GM12891 (cell line): ENCODE results near the gene PDPN.

ENCODE experiments used
- PAX5 ChIP-seq: IDR thresholded peaks from 2 replicates; pipeline ENCODE4 v1.6.1; 2011; ENCODE audit warnings: low read length, moderate library complexity, mild to moderate bottlenecking; ENCODE audit not compliant: insufficient read depth, severe bottlenecking
- POLR2A ChIP-seq: IDR thresholded peaks from 2 replicates; pipeline ENCODE4 v1.6.1; 2011; ENCODE audit warnings: low read depth, low read length, control low read depth
- POLR2AphosphoS5 ChIP-seq: IDR thresholded peaks from 2 replicates; pipeline ENCODE4 v1.6.1; 2011; ENCODE audit warnings: low read depth, low read length, control low read depth
- POU2F2 ChIP-seq: IDR thresholded peaks from 2 replicates; pipeline ENCODE4 v1.6.1; 2011; ENCODE audit warnings: low read depth, mild to moderate bottlenecking, control low read depth, low read length, moderate library complexity
- SPI1 ChIP-seq: IDR thresholded peaks from 2 replicates; pipeline ENCODE4 v1.6.1; 2011; ENCODE audit warnings: low read depth, low read length, control low read depth
- TAF1 ChIP-seq: IDR thresholded peaks from 2 replicates; pipeline ENCODE4 v1.6.1; 2011; ENCODE audit warnings: low read depth, low read length, control low read depth

DNA sequence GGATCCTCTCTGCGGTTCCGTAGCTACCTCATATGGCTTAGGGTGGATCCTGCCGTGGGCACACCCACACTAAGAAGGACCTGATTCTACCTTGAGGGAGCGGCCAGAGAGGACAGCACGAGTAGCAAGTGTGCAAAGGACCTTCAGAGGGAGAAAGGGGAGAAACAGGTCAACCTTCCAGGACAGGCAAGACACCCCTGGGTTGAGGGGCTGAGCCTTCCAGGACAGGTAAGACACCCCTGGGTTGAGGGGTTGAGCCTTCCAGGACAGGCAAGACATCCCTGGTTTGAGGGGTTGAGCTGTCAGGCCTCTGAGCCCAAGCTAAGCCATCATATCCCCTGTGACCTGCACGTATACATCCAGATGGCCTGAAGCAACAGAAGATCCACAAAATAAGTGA is 23.1 kb upstream of the PDPN start:
- no peak for TF ChIP-seq POLR2A
- no peak for TF ChIP-seq TAF1
- TF ChIP-seq PAX5, result no peak
- no peak for TF ChIP-seq POLR2AphosphoS5
- no peak for TF ChIP-seq SPI1
- TF ChIP-seq POU2F2, result no peak
